ENCODE measurements around the gene EXT2. TPM values are rescaled to one million over a fixed set of nuclear protein-coding genes. Genes with fewer than 3 reads are reported as not detected.

The EXT2 gene
- total RNA-seq, 1 experiment from 2014 or later: 42.9 TPM

GRCh38 chr11:44286911-44287310, 191.4 kb downstream of the EXT2 start:
- H3K4me2 ChIP-seq (ENCODE audit: insufficient read depth, insufficient read length, low read length): no peak overlapping the region
- H2BK12ac ChIP-seq (ENCODE audit: insufficient read length, low read depth, low read length): no peak overlapping the region
- H2BK5ac ChIP-seq (ENCODE audit: insufficient read length, low read length): no peak overlapping the region
- H3K9me3 ChIP-seq (ENCODE audit: control insufficient read depth, low read depth, low read length): no peaks in the 10 kb centered on the region
- H4K8ac ChIP-seq (replicated peaks; ENCODE audit: insufficient read length, low read depth, low read length): no peak overlapping the region
- no peak for TF ChIP-seq CTCF (conservative IDR thresholded peaks at IDR 0.05)
- H2BK15ac ChIP-seq (ENCODE audit: low read depth, low read length): no peak overlapping the region
- no peaks in the 10 kb centered on the region for H4K20me1 ChIP-seq (ENCODE audit: control insufficient read depth, insufficient read depth, insufficient read length)
- Mint-ChIP-seq H3K4me3 (no peak overlapping the region), H3K9me3 (no peaks in the 10 kb centered on the region), H3K4me1 (peaks cover 12 to 24% of the 10 kb centered on the region in 2 experiments), H3K27me3 (ENCODE audit: low read depth) (peaks cover 16% of the 10 kb centered on the region), H3K27ac (no peak overlapping the region), H3K36me3 (ENCODE audit: insufficient read depth in 1 of 3, low read depth in 3 of 3) (no peaks in the 10 kb centered on the region)
- H3K79me2 ChIP-seq (ENCODE audit: insufficient read depth, low read length): no peaks in the 10 kb centered on the region
- no peak overlapping the region for H3K23ac ChIP-seq (ENCODE audit: insufficient read length, low read depth, low read length)
- H3K4ac ChIP-seq (ENCODE audit: low read depth, low read length): no peak overlapping the region
- H3T11ph ChIP-seq (ENCODE audit: low read length): no peak overlapping the region
- no peaks in the 10 kb centered on the region for H3K27me3 ChIP-seq (ENCODE audit: insufficient read depth, low read length)
- H2BK20ac ChIP-seq (ENCODE audit: low read depth, low read length, poor library complexity, severe bottlenecking): no peak overlapping the region
- WGBS (ENCODE audit: extremely low coverage, insufficient read length, low lambda C conversion rate): no CpG with 5 or more reads among the region's 11 CpGs
- no peaks in the 10 kb centered on the region for H3K23me2 ChIP-seq (ENCODE audit: insufficient read length, low read depth, low read length, poor library complexity, severe bottlenecking)
- no peak overlapping the region for H4K5ac ChIP-seq (ENCODE audit: insufficient read length, low read depth, low read length)
- H3K14ac ChIP-seq (ENCODE audit: insufficient read depth, low read length): no peak overlapping the region
- no peak overlapping the region for H2BK120ac ChIP-seq (ENCODE audit: low read depth, low read length, poor library complexity, severe bottlenecking)
- DNase-seq: no peak
- no peaks in the 10 kb centered on the region; the same call in 1 of the 2 replicates for H3K4me1 ChIP-seq (ENCODE audit: insufficient read depth, low read length)
- H2AK5ac ChIP-seq (ENCODE audit: insufficient read length, low read length): no peak overlapping the region
- H3K27ac ChIP-seq (ENCODE audit: insufficient read length, low read depth, low read length): no peak overlapping the region
- H3K79me1 ChIP-seq (ENCODE audit: insufficient read depth, low read depth, low read length, poor library complexity, severe bottlenecking): no peaks in the 10 kb centered on the region
- no peak overlapping the region for H2AFZ ChIP-seq (ENCODE audit: low read length)
- H4K91ac ChIP-seq (ENCODE audit: insufficient read length, low read depth, low read length): no peak overlapping the region
- H3K18ac ChIP-seq (ENCODE audit: insufficient read length, low read depth, low read length): no peak overlapping the region
- H3K56ac ChIP-seq (ENCODE audit: insufficient read length, low read depth, low read length): no peak overlapping the region
- H3K9ac ChIP-seq (ENCODE audit: extremely low read depth, insufficient read length, low read length): no peak overlapping the region
